ENCODE results near the gene HEXB. TPM values are rescaled to one million over a fixed set of nuclear protein-coding genes. Genes with fewer than 3 reads are reported as not detected.

HEXB gene
- total and polyA plus RNA-seq, 2 donors (not counting 1 experiment from before 2014, with no cell fraction given) = 203 to 245 TPM

DNA sequence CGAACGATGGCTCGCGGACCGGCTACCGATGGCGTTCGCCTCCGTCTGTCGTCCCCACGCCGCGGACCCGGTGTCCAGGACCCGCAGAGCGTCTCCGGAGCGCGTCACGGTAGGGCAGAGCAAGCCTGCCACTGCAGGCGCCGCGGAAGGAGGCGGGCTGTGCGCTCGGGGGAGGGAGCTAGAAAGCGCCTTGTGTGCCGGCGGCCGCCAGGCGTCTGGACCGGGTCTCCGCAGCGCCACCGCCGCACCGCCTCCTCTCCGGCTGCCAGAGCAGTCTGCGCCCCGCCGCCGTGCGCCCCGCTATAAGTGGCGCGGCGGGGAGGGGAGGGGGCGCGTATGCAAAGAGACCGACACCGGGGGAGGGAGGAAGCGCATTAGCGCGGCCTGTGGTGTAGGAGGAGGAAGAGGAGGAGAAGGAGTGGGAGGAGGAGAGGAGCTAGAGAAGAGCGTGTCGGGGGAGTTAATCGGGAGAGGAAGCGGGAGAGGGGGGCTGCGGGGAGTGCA is 44.5 kb upstream of the HEXB start, which contains the start of gene ENC1:
TSS of gene ENC1 (minus strand) at position 279 of the 504 bp plus-strand sequence. CDS start 4,243 bp downstream, outside the sequence.
- peak within 1 kb of the TSS; percentile 80 to 93 (median 86) for H3K4me3 ChIP-seq (replicated peaks in 1 of 4; ENCODE audit: control extremely low read depth in 1 of 4, insufficient read depth in 1 of 4, low read depth in 3 of 4, low read length in 4 of 4)
- peak within 1 kb of the TSS; percentile 91 for H3K9ac ChIP-seq (ENCODE audit: insufficient read depth, low read length)
- no peaks in the 10 kb centered on the region for H4K20me1 ChIP-seq (ENCODE audit: control insufficient read depth, extremely low read depth, insufficient read depth, low read length)
- peak; percentile 85 to 92 for DNase-seq (ENCODE audit: low read depth in 2 of 2)
- H3K4me2 ChIP-seq (ENCODE audit: extremely low read depth, insufficient read depth, low read length) = peak within 1 kb of the TSS; percentile 99
- no peaks in the 10 kb centered on the region for H3K27me3 ChIP-seq (ENCODE audit: control insufficient read depth, insufficient read depth, low read length)
- H3K27ac ChIP-seq (ENCODE audit: insufficient read depth, low read length) = peak within 1 kb of the TSS; percentile 92
- TF ChIP-seq, protein P1, sequence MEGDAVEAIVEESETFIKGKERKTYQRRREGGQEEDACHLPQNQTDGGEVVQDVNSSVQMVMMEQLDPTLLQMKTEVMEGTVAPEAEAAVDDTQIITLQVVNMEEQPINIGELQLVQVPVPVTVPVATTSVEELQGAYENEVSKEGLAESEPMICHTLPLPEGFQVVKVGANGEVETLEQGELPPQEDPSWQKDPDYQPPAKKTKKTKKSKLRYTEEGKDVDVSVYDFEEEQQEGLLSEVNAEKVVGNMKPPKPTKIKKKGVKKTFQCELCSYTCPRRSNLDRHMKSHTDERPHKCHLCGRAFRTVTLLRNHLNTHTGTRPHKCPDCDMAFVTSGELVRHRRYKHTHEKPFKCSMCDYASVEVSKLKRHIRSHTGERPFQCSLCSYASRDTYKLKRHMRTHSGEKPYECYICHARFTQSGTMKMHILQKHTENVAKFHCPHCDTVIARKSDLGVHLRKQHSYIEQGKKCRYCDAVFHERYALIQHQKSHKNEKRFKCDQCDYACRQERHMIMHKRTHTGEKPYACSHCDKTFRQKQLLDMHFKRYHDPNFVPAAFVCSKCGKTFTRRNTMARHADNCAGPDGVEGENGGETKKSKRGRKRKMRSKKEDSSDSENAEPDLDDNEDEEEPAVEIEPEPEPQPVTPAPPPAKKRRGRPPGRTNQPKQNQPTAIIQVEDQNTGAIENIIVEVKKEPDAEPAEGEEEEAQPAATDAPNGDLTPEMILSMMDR (conservative IDR thresholded peaks at IDR 0.05 in 1 of 2, IDR thresholded peaks at IDR 0.05 in 1 of 2; ENCODE audit: low read depth in 1 of 2, low read length in 2 of 2) = peak; percentile 16 to 37
- TF ChIP-seq EZH2 (IDR thresholded peaks at IDR 0.05; ENCODE audit: low read length, missing control alignments) = no peak
- peak within 1 kb of the TSS; percentile 81 for H2AFZ ChIP-seq (ENCODE audit: low read length)
- peaks cover 5% of the 10 kb centered on the region for H3K36me3 ChIP-seq (ENCODE audit: control insufficient read depth, insufficient read depth, low read length)
- H3K9me3 ChIP-seq (ENCODE audit: control insufficient read depth, insufficient read depth, low read depth, low read length) = no peaks in the 10 kb centered on the region
- peaks cover 20% of the 10 kb centered on the region for H3K4me1 ChIP-seq (ENCODE audit: control insufficient read depth, extremely low read depth, insufficient read depth, low read length)
- peaks cover 46% of the 10 kb centered on the region for H3K79me2 ChIP-seq (ENCODE audit: control insufficient read depth, insufficient read depth, low read length)

GRCh38 chr5:74640954-74641734 is 43.9 kb upstream of the HEXB start:
- Histone ChIP-seq H3K27me3 (ENCODE audit: control insufficient read depth, insufficient read depth, low read length) (no peaks in the 10 kb centered on the region), H3K4me2 (ENCODE audit: extremely low read depth, insufficient read depth, low read length) (peak overlapping the region; percentile 99), H4K20me1 (ENCODE audit: control insufficient read depth, extremely low read depth, insufficient read depth, low read length) (no peaks in the 10 kb centered on the region), H2AFZ (ENCODE audit: low read length) (peak overlapping the region; percentile 27), H3K27ac (ENCODE audit: insufficient read depth, low read length) (peak overlapping the region; percentile 92), H3K4me3 (replicated peaks in 1 of 4; ENCODE audit: control extremely low read depth in 1 of 4, insufficient read depth in 1 of 4, low read depth in 3 of 4, low read length in 4 of 4) (peak overlapping the region; percentile 68 to 93 (median 86)), H3K4me1 (ENCODE audit: control insufficient read depth, extremely low read depth, insufficient read depth, low read length) (peaks cover 18% of the 10 kb centered on the region), H3K36me3 (ENCODE audit: control insufficient read depth, insufficient read depth, low read length) (no peaks in the 10 kb centered on the region), H3K9me3 (ENCODE audit: control insufficient read depth, insufficient read depth, low read depth, low read length) (no peaks in the 10 kb centered on the region), H3K79me2 (ENCODE audit: control insufficient read depth, insufficient read depth, low read length) (peaks cover 39% of the 10 kb centered on the region), H3K9ac (ENCODE audit: insufficient read depth, low read length) (peak overlapping the region; percentile 91)
- no peak for TF ChIP-seq EZH2 (IDR thresholded peaks at IDR 0.05; ENCODE audit: low read length, missing control alignments)
- DNase-seq (ENCODE audit: low read depth in 2 of 2) = peak; percentile 78 to 86

GRCh38 chr5:74641735-74642542 is 43.1 kb upstream of the HEXB start:
- H3K36me3 ChIP-seq (ENCODE audit: control insufficient read depth, insufficient read depth, low read length) = no peaks in the 10 kb centered on the region
- H3K4me3 ChIP-seq (replicated peaks in 1 of 4; ENCODE audit: control extremely low read depth in 1 of 4, insufficient read depth in 1 of 4, low read depth in 3 of 4, low read length in 4 of 4) = peak overlapping the region; percentile 68 to 93 (median 86)
- H3K4me2 ChIP-seq (ENCODE audit: extremely low read depth, insufficient read depth, low read length) = peak overlapping the region; percentile 99
- peaks cover 31% of the 10 kb centered on the region for H3K79me2 ChIP-seq (ENCODE audit: control insufficient read depth, insufficient read depth, low read length)
- no peaks in the 10 kb centered on the region for H3K27me3 ChIP-seq (ENCODE audit: control insufficient read depth, insufficient read depth, low read length)
- DNase-seq (ENCODE audit: low read depth in 2 of 2) = peak; percentile 82 to 88
- H3K4me1 ChIP-seq (ENCODE audit: control insufficient read depth, extremely low read depth, insufficient read depth, low read length) = peaks cover 18% of the 10 kb centered on the region
- no peak overlapping the region for H3K9ac ChIP-seq (ENCODE audit: insufficient read depth, low read length)
- H4K20me1 ChIP-seq (ENCODE audit: control insufficient read depth, extremely low read depth, insufficient read depth, low read length) = no peaks in the 10 kb centered on the region
- H3K27ac ChIP-seq (ENCODE audit: insufficient read depth, low read length) = peak overlapping the region; percentile 92
- H3K9me3 ChIP-seq (ENCODE audit: control insufficient read depth, insufficient read depth, low read depth, low read length) = no peaks in the 10 kb centered on the region
- H2AFZ ChIP-seq (ENCODE audit: low read length) = peak overlapping the region; percentile 46
- TF ChIP-seq EZH2 (IDR thresholded peaks at IDR 0.05; ENCODE audit: low read length, missing control alignments) = no peak
- TF ChIP-seq, protein P1 (conservative IDR thresholded peaks at IDR 0.05 in 1 of 2, IDR thresholded peaks at IDR 0.05 in 1 of 2; ENCODE audit: low read depth in 1 of 2, low read length in 2 of 2) = peak; percentile 71
